ENCODE measurements around the gene GATA5.

- TF ChIP-seq POLR2A (IDR thresholded peaks at IDR 0.05; ENCODE audit: low read depth, low read length) (no peak), POLR2AphosphoS5 (IDR thresholded peaks at IDR 0.05; ENCODE audit: low read depth, low read length) (no peak)
These were observed 8.0 kb upstream of the GATA5 start for GRCh38 chr20:62483613-62484458.

All from GM12892 (cell line).